Measurements from ENCODE around the gene DLAT.
"Not testable (repeated sequence)": the region's sequence is repeated elsewhere in the genome, so short reads cannot be mapped to it uniquely, and the experiment has no call there.

Gene DLAT

GRCh38 chr11:112050721-112051120, 25.5 kb downstream of the DLAT start:
- no peak for DNase-seq

GRCh38 chr11:112051768-112052167, 26.6 kb downstream of the DLAT start:
- no peak for DNase-seq

DNA sequence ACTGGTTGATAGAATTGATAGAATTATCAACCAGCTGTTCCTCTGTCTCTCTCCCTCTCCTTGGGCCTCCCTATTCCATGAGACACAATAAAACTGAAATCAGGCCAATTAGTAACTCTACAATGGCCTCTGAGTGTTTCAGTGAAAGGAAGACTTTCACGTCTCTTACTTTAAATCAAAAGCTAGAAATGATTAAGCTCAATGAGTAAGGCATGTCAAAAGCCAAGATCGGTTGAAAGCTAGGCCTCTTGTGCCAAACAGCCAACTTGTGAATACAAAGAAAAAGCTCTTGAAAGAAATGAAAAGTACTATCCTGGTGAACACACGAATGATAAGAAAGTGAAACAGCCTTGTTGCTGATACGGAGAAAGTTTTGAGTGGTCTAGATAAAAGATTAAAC, 32.0 kb downstream of the DLAT start:
- DNase-seq, result no peak

- no peak for DNase-seq
These were observed 32.9 kb downstream of the DLAT start for GRCh38 chr11:112058103-112058502.

DNA sequence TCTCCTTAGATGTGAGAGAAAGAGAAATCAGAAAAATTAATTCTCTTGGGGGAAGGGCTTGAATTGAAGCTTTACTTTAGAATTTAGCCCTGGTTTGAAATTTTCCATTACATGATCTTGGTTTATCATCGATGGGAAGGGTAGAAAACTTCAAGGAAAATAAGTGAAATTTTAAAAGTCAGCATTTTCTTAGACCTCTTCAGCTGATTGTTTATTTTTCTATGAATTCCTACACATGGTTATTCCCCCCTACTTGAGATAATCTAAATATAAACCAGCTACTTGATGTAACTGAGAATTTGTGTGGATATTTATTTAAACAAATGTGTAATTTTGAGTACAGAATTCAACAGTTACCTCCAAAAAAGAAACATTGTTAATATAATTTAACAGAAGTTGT, 37.7 kb downstream of the DLAT start:
- no peak for DNase-seq

GRCh38 chr11:112073941-112074811, 49.0 kb downstream of the DLAT start, which contains the start of the genes NKAPD1 and PIH1D2:
TSS of gene NKAPD1 (plus strand) at chr11:112074299. CDS start at chr11:112075575, 1,276 bp downstream.
TSS of gene PIH1D2 (minus strand) at chr11:112074017. CDS start at chr11:112073174, 843 bp downstream.
- DNase-seq, result peak; percentile 97

DNA sequence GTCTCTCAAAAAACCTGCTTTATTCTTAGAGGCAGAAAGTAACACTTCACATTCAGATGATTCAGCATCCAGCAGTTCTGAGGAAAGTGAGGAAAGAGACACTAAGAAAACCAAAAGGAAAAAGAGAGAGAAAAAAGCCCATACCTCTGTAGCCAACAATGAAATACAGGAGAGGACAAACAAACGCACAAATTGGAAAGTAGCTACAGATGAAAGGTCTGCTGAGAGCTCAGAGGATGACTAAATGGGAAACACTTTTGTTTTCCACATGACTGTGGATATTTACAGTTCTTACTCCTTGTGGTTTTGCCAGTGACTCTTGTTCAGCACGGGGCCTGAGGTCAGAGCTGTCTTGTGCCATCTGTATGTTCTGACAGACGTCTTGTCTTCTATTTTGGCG, 57.5 kb downstream of the DLAT start:
- no peak for DNase-seq

DNA sequence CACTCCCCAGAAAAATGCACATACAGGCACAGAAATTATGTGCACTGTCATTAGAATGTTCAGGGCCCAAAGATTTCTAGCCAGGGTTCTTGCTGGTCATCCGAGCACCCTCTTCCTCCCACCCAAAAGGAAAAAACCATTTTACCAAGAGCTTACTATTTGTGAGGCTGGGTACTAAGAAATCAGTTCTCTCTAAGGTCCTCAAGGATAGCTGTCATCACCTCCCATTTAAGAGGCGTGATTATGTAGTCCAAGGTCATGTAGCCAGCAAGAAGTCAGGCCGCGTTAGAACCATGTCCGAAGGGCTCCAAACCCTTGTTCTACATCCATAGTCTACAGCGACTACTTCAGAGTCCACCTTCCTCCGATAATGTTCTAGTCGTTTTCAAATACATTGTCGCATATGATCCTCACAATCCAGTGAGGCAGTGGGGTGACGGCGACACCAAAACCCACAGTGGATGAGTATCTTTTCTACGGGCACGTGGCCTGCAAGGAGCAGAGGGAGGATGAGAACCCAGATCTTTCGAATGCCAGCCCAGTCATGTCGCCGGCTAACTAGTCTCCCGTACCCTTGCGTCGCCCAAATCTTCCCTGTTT, 60.7 kb downstream of the DLAT start:
- no peak for DNase-seq

GRCh38 chr11:112086422-112087191, 61.4 kb downstream of the DLAT start, which contains the start of the genes SDHD and TIMM8B:
TSS of gene SDHD (plus strand) at chr11:112086873. CDS start at chr11:112086908, 35 bp downstream.
TSS of gene TIMM8B (minus strand) at chr11:112086756. CDS start at chr11:112086723, 33 bp downstream.
- peak; percentile 96 for DNase-seq

- DNase-seq, result no peak
These were observed 62.0 kb downstream of the DLAT start for GRCh38 chr11:112087212-112087611.

DNA sequence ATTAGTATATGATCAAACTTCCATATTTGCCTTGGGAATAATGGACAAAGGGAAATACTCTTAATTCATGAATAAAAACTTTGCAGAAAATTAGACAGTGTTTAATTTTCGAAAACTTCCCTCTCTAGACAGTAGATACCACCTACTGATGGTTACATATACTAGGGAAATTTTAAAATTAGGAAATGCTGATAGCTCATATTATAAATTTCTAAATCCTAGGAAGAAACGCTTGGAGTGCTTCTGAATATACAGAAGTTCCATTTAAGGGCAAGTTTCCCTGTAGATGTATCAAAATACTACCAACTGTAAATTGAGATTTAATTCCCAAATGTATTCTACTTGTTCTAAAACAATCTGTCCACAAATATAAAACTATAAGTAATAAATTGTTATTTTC, 70.1 kb downstream of the DLAT start:
- not testable (repeated sequence) for DNase-seq

DNA sequence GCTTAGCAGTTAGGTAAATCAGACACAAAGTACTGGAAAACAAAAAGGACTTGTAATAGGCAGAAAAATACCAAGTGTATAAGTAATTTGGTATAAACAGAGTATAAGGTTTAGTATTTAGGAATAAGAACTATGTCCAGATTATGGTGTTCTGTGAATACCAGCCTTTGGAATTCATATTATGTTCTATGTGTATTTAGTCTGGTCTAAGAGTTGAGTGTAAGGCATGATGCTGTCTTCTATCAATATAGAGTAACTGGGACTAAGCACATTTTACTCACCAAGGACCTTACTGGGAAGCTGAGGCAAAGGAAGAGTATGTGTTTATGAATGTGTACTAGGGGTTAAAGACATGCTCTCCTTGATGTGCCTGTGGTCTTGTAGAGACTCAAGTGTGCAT, 71.0 kb downstream of the DLAT start:
- no peak for DNase-seq

GRCh38 chr11:112097734-112098528, 72.7 kb downstream of the DLAT start:
- no peak for DNase-seq

GRCh38 chr11:112100462-112100861, 75.3 kb downstream of the DLAT start:
- no peak for DNase-seq

GRCh38 chr11:112103446-112103845, 78.2 kb downstream of the DLAT start:
- DNase-seq, result no peak

- no peak for DNase-seq
These were observed 80.9 kb downstream of the DLAT start for GRCh38 chr11:112106070-112106469.

Measured in retina (tissue), 1 donor.